ENCODE measurements around the gene SPOPL.
"Not testable (repeated sequence)": the region's sequence is repeated elsewhere in the genome, so short reads cannot be mapped to it uniquely, and the experiment has no call there.

The SPOPL gene

GRCh38 chr2:138510319-138510718 lies 8.7 kb downstream of the SPOPL start:
- no peak for DNase-seq (ENCODE audit: low read depth)

GRCh38 chr2:138512672-138513071 lies 11.1 kb downstream of the SPOPL start:
- no peaks in the 10 kb centered on the region for H3K36me3 ChIP-seq (ENCODE audit: control insufficient read depth, insufficient read depth, low read length, severe bottlenecking)
- no peak overlapping the region for H3K4me3 ChIP-seq (ENCODE audit: low read length)
- no peaks in the 10 kb centered on the region for H3K9me3 ChIP-seq (ENCODE audit: control insufficient read depth, low read length)
- H3K4me1 ChIP-seq (ENCODE audit: control insufficient read depth, insufficient read depth, low read length) = peaks cover 29% of the 10 kb centered on the region
- DNase-seq (ENCODE audit: low read depth) = no peak
- no peak overlapping the region for H3K9ac ChIP-seq (ENCODE audit: low read length)
- no peaks in the 10 kb centered on the region for H3K27me3 ChIP-seq (replicated peaks; ENCODE audit: control insufficient read depth, insufficient read depth, low read length)

More at GRCh38 chr2:138510319-138510718, 8.7 kb downstream of the SPOPL start:
- Histone ChIP-seq H3K4me3 (ENCODE audit: low read length) (no peak overlapping the region), H3K27me3 (replicated peaks; ENCODE audit: control insufficient read depth, insufficient read depth, low read length) (no peaks in the 10 kb centered on the region), H3K36me3 (ENCODE audit: control insufficient read depth, insufficient read depth, low read length, severe bottlenecking) (no peaks in the 10 kb centered on the region), H3K9me3 (ENCODE audit: control insufficient read depth, low read length) (no peaks in the 10 kb centered on the region), H3K9ac (ENCODE audit: low read length) (no peak overlapping the region), H3K4me1 (ENCODE audit: control insufficient read depth, insufficient read depth, low read length) (peaks cover 14% of the 10 kb centered on the region)

GRCh38 chr2:138514173-138514572 lies 12.6 kb downstream of the SPOPL start:
- H3K36me3 ChIP-seq (ENCODE audit: control insufficient read depth, insufficient read depth, low read length, severe bottlenecking) = no peaks in the 10 kb centered on the region
- H3K9ac ChIP-seq (ENCODE audit: low read length) = no peak overlapping the region
- DNase-seq (ENCODE audit: low read depth) = no peak
- peaks cover 29% of the 10 kb centered on the region for H3K4me1 ChIP-seq (ENCODE audit: control insufficient read depth, insufficient read depth, low read length)
- H3K9me3 ChIP-seq (ENCODE audit: control insufficient read depth, low read length) = no peaks in the 10 kb centered on the region
- no peak overlapping the region for H3K4me3 ChIP-seq (ENCODE audit: low read length)
- H3K27me3 ChIP-seq (replicated peaks; ENCODE audit: control insufficient read depth, insufficient read depth, low read length) = no peaks in the 10 kb centered on the region

GRCh38 chr2:138515092-138515491 lies 13.5 kb downstream of the SPOPL start:
- Histone ChIP-seq H3K9ac (ENCODE audit: low read length) (no peak overlapping the region), H3K9me3 (ENCODE audit: control insufficient read depth, low read length) (no peaks in the 10 kb centered on the region), H3K4me3 (ENCODE audit: low read length) (peak overlapping the region; percentile 49), H3K36me3 (ENCODE audit: control insufficient read depth, insufficient read depth, low read length, severe bottlenecking) (no peaks in the 10 kb centered on the region), H3K4me1 (ENCODE audit: control insufficient read depth, insufficient read depth, low read length) (peaks cover 29% of the 10 kb centered on the region), H3K27me3 (replicated peaks; ENCODE audit: control insufficient read depth, insufficient read depth, low read length) (no peaks in the 10 kb centered on the region)
- DNase-seq (ENCODE audit: low read depth) = peak; percentile 14

GRCh38 chr2:138516030-138516704 lies 14.6 kb downstream of the SPOPL start:
- Histone ChIP-seq H3K27me3 (replicated peaks; ENCODE audit: control insufficient read depth, insufficient read depth, low read length) (no peaks in the 10 kb centered on the region), H3K4me3 (ENCODE audit: low read length) (no peak overlapping the region), H3K36me3 (ENCODE audit: control insufficient read depth, insufficient read depth, low read length, severe bottlenecking) (no peaks in the 10 kb centered on the region), H3K9me3 (ENCODE audit: control insufficient read depth, low read length) (no peaks in the 10 kb centered on the region), H3K9ac (ENCODE audit: low read length) (no peak overlapping the region), H3K4me1 (ENCODE audit: control insufficient read depth, insufficient read depth, low read length) (peaks cover 29% of the 10 kb centered on the region)
- DNase-seq (ENCODE audit: low read depth) = peak; percentile 20

- Histone ChIP-seq H3K9me3 (ENCODE audit: control insufficient read depth, low read length) (no peaks in the 10 kb centered on the region), H3K27me3 (replicated peaks; ENCODE audit: control insufficient read depth, insufficient read depth, low read length) (no peaks in the 10 kb centered on the region), H3K4me3 (ENCODE audit: low read length) (no peak overlapping the region), H3K36me3 (ENCODE audit: control insufficient read depth, insufficient read depth, low read length, severe bottlenecking) (no peaks in the 10 kb centered on the region), H3K4me1 (ENCODE audit: control insufficient read depth, insufficient read depth, low read length) (peaks cover 29% of the 10 kb centered on the region), H3K9ac (ENCODE audit: low read length) (no peak overlapping the region)
- no peak for DNase-seq (ENCODE audit: low read depth)
These were observed 17.3 kb downstream of the SPOPL start for GRCh38 chr2:138518860-138519259.

- no peak for DNase-seq (ENCODE audit: low read depth)
- H3K36me3 ChIP-seq (ENCODE audit: control insufficient read depth, insufficient read depth, low read length, severe bottlenecking) = peaks cover 4% of the 10 kb centered on the region
- H3K9me3 ChIP-seq (ENCODE audit: control insufficient read depth, low read length) = no peaks in the 10 kb centered on the region
- no peaks in the 10 kb centered on the region for H3K27me3 ChIP-seq (replicated peaks; ENCODE audit: control insufficient read depth, insufficient read depth, low read length)
- H3K9ac ChIP-seq (ENCODE audit: low read length) = no peak overlapping the region
- H3K4me3 ChIP-seq (ENCODE audit: low read length) = no peak overlapping the region
- peaks cover 3% of the 10 kb centered on the region for H3K4me1 ChIP-seq (ENCODE audit: control insufficient read depth, insufficient read depth, low read length)
These were observed 20.3 kb downstream of the SPOPL start for GRCh38 chr2:138521821-138522220.

GRCh38 chr2:138522556-138522955 lies 21.0 kb downstream of the SPOPL start:
- H3K36me3 ChIP-seq (ENCODE audit: control insufficient read depth, insufficient read depth, low read length, severe bottlenecking) = peaks cover 4% of the 10 kb centered on the region
- H3K9me3 ChIP-seq (ENCODE audit: control insufficient read depth, low read length) = no peaks in the 10 kb centered on the region
- H3K27me3 ChIP-seq (replicated peaks; ENCODE audit: control insufficient read depth, insufficient read depth, low read length) = no peaks in the 10 kb centered on the region
- no peak overlapping the region for H3K4me3 ChIP-seq (ENCODE audit: low read length)
- no peak for DNase-seq (ENCODE audit: low read depth)
- H3K9ac ChIP-seq (ENCODE audit: low read length) = no peak overlapping the region
- H3K4me1 ChIP-seq (ENCODE audit: control insufficient read depth, insufficient read depth, low read length) = no peaks in the 10 kb centered on the region

GRCh38 chr2:138523018-138523672 lies 21.6 kb downstream of the SPOPL start:
- not testable (repeated sequence) for H3K9me3 ChIP-seq (ENCODE audit: control insufficient read depth, low read length); H3K9ac ChIP-seq (ENCODE audit: low read length); H3K36me3 ChIP-seq (ENCODE audit: control insufficient read depth, insufficient read depth, low read length, severe bottlenecking); H3K4me3 ChIP-seq (ENCODE audit: low read length); H3K4me1 ChIP-seq (ENCODE audit: control insufficient read depth, insufficient read depth, low read length); H3K27me3 ChIP-seq (replicated peaks; ENCODE audit: control insufficient read depth, insufficient read depth, low read length); DNase-seq (ENCODE audit: low read depth)

GRCh38 chr2:138523673-138524042 lies 22.1 kb downstream of the SPOPL start:
- H3K9me3 ChIP-seq (ENCODE audit: control insufficient read depth, low read length); H3K36me3 ChIP-seq (ENCODE audit: control insufficient read depth, insufficient read depth, low read length, severe bottlenecking); H3K27me3 ChIP-seq (replicated peaks; ENCODE audit: control insufficient read depth, insufficient read depth, low read length); H3K4me1 ChIP-seq (ENCODE audit: control insufficient read depth, insufficient read depth, low read length); H3K4me3 ChIP-seq (ENCODE audit: low read length); H3K9ac ChIP-seq (ENCODE audit: low read length); DNase-seq (ENCODE audit: low read depth): not testable (repeated sequence)

GRCh38 chr2:138524353-138524752 lies 22.8 kb downstream of the SPOPL start:
- not testable (repeated sequence) for H3K36me3 ChIP-seq (ENCODE audit: control insufficient read depth, insufficient read depth, low read length, severe bottlenecking); H3K9me3 ChIP-seq (ENCODE audit: control insufficient read depth, low read length); H3K4me3 ChIP-seq (ENCODE audit: low read length); DNase-seq (ENCODE audit: low read depth); H3K4me1 ChIP-seq (ENCODE audit: control insufficient read depth, insufficient read depth, low read length); H3K27me3 ChIP-seq (replicated peaks; ENCODE audit: control insufficient read depth, insufficient read depth, low read length); H3K9ac ChIP-seq (ENCODE audit: low read length)

- Histone ChIP-seq H3K4me1 (ENCODE audit: control insufficient read depth, insufficient read depth, low read length) (peaks cover 14% of the 10 kb centered on the region), H3K4me3 (ENCODE audit: low read length) (no peak overlapping the region), H3K36me3 (ENCODE audit: control insufficient read depth, insufficient read depth, low read length, severe bottlenecking) (peaks cover under 1% of the 10 kb centered on the region), H3K27me3 (replicated peaks; ENCODE audit: control insufficient read depth, insufficient read depth, low read length) (no peaks in the 10 kb centered on the region), H3K9me3 (ENCODE audit: control insufficient read depth, low read length) (no peaks in the 10 kb centered on the region), H3K9ac (ENCODE audit: low read length) (peak overlapping the region; percentile 10)
- DNase-seq (ENCODE audit: low read depth) = peak; percentile 4
These were observed 30.3 kb downstream of the SPOPL start for GRCh38 chr2:138531913-138532312.

Measured in adipocyte (in vitro differentiated cells).